Transverse colon (tissue), 4 donors: Measurements from ENCODE around the gene LTN1.

Experiments used
- CTCF ChIP-seq, 5 experiments: fragments of 200-600 bp in 3 of 5; fragments of 450-650 bp in 2 of 5; sonication (generic) in 3 of 5; IDR thresholded peaks; 1 replicate in 2 of 5; 2 replicates in 3 of 5; pipeline ENCODE4 v1.5.1; 2016 to 2017; ENCODE audit warnings: antibody characterized with exemption in 5 of 5, inconsistent platforms in 3 of 5, mild to moderate bottlenecking in 2 of 5, moderate library complexity in 1 of 5
- POLR2A ChIP-seq: fragments of 450-650 bp; IDR thresholded peaks from one replicate; pipeline ENCODE4 v1.6.1; 2016; ENCODE audit warnings: antibody characterized with exemption, mild to moderate bottlenecking, moderate library complexity
- POLR2AphosphoS5 ChIP-seq, 3 donors: sonication (generic); formaldehyde crosslinking; IDR thresholded peaks; one replicate each; pipeline ENCODE4 v1.6.1; 2016; ENCODE audit warnings: antibody characterized with exemption in 3 of 3

DNA sequence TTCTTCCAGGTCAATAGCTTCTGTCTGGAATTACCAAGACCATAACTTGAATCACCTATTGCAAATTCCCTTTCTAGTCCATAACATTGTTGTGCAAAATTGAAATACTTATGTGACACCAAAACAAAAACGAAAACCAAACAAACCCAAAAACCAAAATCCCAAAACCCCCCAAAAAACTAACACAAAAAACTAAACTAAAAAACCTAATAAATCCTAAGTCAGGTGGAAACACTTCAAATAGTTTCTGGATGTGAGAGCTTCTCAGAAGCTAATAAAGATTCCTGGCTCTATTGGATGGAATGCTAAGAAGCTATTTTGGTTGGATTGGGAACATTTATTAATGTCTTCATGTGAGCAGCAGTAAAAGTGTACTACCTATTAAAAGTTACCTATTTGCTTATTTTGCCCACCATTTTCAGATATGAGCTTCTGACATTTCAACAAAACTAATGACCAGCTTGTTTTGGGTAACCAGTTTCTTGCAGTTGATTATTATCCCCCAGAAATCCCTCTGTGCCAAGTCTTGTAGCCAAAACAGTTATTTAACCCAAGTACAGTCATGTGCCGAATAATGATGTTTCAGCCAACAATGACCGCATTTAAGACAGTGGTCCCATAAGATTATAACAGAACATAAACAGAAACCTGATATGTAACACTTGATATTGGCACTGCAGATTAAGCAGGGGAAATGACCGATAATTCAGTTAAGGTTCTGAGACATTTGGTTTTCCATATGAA, 76.4 kb downstream of the LTN1 start:
- TF ChIP-seq CTCF (IDR thresholded peaks at IDR 0.05) (no peak), POLR2AphosphoS5 (IDR thresholded peaks at IDR 0.05) (no peak), POLR2A (no peak)
